HG02981 (cell line): ENCODE results near the gene KLRK1.
A peak's percentile ranks its signal among the peaks of the same experiment; 100 is the strongest.
"Not testable (repeated sequence)": the region's sequence is repeated elsewhere in the genome, so short reads cannot be mapped to it uniquely, and the experiment has no call there.

Experiments
- ATAC-seq: cut with Tn5 transposase; IDR thresholded peaks from one replicate; pipeline ENCODE4 v1.9.1; 2021; ENCODE audit warnings: mild to moderate bottlenecking, moderate library complexity; ENCODE audit not compliant: unreplicated experiment

KLRK1 gene

GRCh38 chr12:10388624-10389413 is 1.0 kb downstream of the KLRK1 start:
- no peak for ATAC-seq

- ATAC-seq, result not testable (repeated sequence)
Measured at GRCh38 chr12:10387498-10387897, 2.3 kb downstream of the KLRK1 start.

GRCh38 chr12:10386857-10387256 is 3.0 kb downstream of the KLRK1 start:
- ATAC-seq, result no peak

DNA sequence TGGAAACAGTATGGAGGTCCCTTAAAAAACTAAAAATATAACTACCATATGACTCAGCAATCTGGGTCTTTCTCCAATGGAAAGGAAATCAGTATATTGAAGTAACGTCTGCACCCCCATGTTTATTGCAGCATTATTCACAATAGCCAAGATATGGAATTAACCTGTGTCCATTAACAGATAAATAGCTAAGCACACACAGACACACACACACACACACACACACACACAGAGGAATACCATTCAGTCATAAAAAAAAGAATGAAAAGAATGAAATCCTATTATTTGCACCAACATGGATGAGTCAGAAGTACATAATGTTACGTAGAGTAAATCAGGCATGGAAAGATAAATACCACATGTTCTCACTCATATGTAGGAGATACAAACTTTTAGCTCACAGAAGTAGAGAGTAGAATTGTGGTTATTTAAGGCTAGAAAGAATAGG is 4.7 kb downstream of the KLRK1 start:
- ATAC-seq, result no peak

DNA sequence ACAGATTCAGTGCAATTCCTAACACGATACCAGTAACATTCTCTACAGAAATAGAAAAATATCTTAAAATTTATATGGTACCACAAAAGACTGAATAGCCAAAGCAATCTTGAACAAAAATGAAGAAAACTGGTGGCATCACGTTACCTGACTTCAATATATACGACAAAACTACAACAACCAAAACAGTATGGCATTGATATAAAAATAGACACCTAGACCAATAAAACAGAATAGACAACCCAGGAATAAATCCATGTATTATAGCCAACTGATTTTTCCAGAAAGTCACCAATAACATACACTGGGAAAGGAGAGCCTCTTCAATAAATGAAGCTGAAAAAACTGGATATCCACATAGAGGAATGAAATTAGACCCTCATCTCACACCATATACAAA is 5.7 kb downstream of the KLRK1 start:
- no peak for ATAC-seq

- ATAC-seq, result no peak
Measured at GRCh38 chr12:10381928-10382628, 7.8 kb downstream of the KLRK1 start.

DNA sequence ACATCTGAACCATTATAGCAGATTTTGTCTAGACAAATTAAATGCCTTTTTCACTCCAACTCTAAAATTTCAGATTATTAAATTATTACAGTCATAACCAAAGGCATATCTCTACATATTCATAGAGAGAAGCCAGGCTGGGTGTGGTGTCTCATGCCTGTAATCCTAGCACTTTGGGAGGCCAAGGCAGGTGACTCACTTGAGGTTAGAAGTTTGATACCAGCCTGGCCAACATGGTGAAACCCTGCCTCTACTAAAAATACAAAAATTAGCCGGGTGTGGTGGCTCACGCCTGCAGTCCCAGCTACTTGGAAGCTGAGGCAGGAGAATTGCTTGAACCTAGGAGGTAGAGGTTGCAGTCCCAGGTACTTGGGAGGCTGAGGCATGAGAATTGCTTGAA is 11.1 kb downstream of the KLRK1 start:
- not testable (repeated sequence) for ATAC-seq

- ATAC-seq, result no peak
Measured at GRCh38 chr12:10374624-10375018, 15.2 kb downstream of the KLRK1 start.

- no peak for ATAC-seq
Measured at GRCh38 chr12:10372559-10372958, 17.3 kb downstream of the KLRK1 start.

DNA sequence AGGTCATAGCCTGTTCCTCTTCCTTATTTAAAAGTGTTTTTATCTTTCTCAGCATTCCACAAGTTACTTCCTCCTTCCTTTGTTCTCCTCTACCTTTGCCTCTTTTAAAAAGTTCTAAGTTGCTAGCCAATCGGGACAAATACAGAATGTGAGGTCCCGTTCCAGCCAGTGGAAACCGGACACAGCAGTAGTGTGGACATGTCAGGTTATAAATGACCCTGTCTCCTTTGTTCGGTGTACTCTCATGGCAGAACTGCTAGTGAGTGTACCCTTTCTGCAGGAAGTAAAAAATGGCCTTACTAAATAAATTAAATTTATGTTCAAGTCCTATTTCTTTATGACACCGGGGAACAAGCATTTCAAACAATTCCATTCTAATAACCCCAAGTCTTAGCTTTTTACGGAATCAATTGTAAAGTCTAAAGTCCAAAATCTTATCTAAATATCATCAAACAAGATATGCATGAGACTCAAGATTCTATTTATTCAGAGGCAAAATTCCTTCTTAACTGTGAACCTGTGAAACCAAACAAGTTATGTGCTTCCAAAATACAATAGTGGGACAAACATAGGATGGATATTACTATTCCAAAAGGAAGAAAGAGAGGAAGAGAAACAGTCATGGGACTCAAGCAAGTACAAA is 17.8 kb downstream of the KLRK1 start:
- ATAC-seq, result not testable (repeated sequence)

GRCh38 chr12:10369557-10370415 is 20.1 kb downstream of the KLRK1 start:
- no peak for ATAC-seq

- ATAC-seq, result no peak
Measured at GRCh38 chr12:10368206-10369171, 21.4 kb downstream of the KLRK1 start.

DNA sequence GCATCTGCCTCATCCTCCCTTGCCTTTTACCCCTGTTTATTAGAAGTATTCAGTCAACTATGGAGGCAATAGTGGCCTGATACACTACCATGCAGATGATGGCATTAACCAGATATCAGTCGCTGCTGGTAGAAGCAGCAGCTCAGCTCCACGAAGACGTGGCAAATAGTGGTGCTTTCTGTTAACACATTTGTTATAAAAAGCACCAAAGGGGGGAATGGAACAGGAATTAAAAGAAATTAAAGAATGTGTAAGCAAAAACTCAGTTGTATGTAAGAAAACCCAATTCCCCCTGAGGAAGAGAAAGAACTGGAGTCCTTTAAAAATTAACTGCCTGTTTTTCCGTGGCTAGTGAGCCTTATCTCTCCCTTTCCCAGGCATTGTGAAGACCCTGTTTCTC is 22.1 kb downstream of the KLRK1 start:
- ATAC-seq, result not testable (repeated sequence)

GRCh38 chr12:10366875-10367274 is 23.0 kb downstream of the KLRK1 start:
- no peak for ATAC-seq

DNA sequence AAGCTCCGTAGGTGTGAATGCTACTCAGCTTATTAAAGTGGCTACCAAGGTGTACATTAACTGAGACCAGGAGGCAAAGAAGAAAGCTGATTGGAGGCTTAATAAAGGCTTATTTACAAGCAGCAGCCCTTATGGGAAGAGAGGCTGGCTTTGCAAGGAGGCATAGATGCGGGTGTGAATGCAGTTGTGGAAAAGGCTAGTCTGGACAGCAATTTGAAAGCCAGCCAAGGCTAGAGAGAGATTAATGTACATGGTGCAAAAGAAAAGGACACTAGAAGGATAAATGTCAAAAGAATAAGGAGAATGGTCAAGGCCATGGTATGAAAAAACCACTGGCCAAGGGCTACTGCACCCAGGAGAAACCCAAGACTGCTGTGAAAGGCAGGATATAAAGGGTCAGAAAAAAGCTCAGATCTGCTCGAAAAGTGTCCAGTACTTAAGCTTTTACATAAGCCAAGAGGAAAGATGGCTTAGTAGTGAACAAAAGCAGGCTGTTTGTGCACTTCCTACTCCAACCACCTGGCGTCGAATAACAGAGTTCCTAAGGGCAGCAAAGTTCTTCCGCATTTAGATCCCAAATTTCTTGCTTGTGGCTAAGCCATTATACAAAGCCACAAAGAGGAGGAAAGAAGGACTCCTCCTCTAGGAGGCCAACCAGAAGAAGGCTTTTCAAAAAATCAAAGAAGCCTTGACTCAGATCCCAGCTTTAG is 24.0 kb downstream of the KLRK1 start:
- ATAC-seq, result no peak

- ATAC-seq, result peak; percentile 40
Measured at GRCh38 chr12:10364815-10365622, 24.8 kb downstream of the KLRK1 start.

GRCh38 chr12:10363914-10364814 is 25.7 kb downstream of the KLRK1 start:
- ATAC-seq, result peak; percentile 81

DNA sequence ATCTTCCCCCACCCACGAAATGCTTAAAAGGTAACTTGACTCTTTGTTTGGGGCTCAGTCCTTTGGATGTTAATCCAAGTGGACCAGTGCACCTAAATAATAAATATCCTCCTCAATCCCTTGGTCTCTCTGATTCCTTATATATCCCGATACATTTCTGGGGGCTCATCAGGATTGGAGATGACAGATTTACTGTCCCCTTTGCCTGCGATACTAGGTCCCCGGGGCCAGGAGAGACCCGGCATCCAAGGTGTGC is 26.3 kb downstream of the KLRK1 start:
- no peak for ATAC-seq
